ENCODE data around the gene IFT88. TPM values are rescaled to one million over a fixed set of nuclear protein-coding genes. Genes with fewer than 3 reads are reported as not detected.

The IFT88 gene
- total RNA-seq, 1 experiment from 2014 or later = 12.3 TPM

DNA sequence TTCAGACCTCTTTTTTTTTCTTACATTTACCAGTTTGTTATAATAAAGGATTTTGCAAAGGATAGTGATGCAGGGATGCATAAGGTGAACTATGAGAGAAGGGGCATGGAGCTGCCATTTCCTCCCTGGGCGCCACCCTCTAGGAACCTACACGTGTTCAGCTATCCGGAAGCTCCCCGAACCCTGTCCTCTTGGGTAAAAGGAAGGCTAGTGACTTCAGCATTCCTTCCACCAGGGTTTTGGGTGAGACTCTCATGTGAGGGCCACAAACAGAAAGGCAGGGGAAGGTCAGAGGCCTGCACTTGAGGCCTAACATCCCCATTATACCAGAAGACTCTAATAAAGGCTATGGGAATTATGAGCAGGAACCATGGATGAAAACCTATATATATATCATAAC lies 57.3 kb downstream of the IFT88 start:
- POLR2A ChIA-PET = no interaction called here
- Histone ChIP-seq H3K4me3 (ENCODE audit: low read depth in 2 of 2, low read length in 2 of 2) (no peak overlapping the region), H3K36me3 (ENCODE audit: control insufficient read depth, insufficient read depth, low read length) (no peaks in the 10 kb centered on the region; the same call in 1 of the 2 replicates), H3K27ac (ENCODE audit: low read length) (no peak overlapping the region), H3K27me3 (ENCODE audit: control insufficient read depth, insufficient read depth, low read length) (no peaks in the 10 kb centered on the region), H3K9me3 (ENCODE audit: control insufficient read depth, insufficient read depth, low read depth, low read length) (no peaks in the 10 kb centered on the region), H3K4me1 (ENCODE audit: control insufficient read depth, insufficient read depth, low read length) (no peaks in the 10 kb centered on the region)
- in situ Hi-C loops (cut with HindIII; ENCODE audit: low pct_unique_long_range_greater_than_20kb, low sequenced_read_pairs) = no loop called here
- DNase-seq (ENCODE audit: low read depth, low spot score) (no peak), ATAC-seq (no peak)
- BruUV-seq (replicated peaks) = no TSS peak
- TF ChIP-seq TCF7L2 (IDR thresholded peaks at IDR 0.05; ENCODE audit: low read depth, low read length) (no peak), REST (IDR thresholded peaks at IDR 0.05; ENCODE audit: insufficient read depth in 1 of 2, low read depth in 2 of 2, low read length in 1 of 2) (no peak), SIN3A (IDR thresholded peaks at IDR 0.05; ENCODE audit: borderline replicate concordance, insufficient read depth, low read depth, low read length) (no peak), POLR2AphosphoS5 (IDR thresholded peaks at IDR 0.05; ENCODE audit: low read depth, low read length) (no peak)
- TF ChIP-seq, protein P1, sequence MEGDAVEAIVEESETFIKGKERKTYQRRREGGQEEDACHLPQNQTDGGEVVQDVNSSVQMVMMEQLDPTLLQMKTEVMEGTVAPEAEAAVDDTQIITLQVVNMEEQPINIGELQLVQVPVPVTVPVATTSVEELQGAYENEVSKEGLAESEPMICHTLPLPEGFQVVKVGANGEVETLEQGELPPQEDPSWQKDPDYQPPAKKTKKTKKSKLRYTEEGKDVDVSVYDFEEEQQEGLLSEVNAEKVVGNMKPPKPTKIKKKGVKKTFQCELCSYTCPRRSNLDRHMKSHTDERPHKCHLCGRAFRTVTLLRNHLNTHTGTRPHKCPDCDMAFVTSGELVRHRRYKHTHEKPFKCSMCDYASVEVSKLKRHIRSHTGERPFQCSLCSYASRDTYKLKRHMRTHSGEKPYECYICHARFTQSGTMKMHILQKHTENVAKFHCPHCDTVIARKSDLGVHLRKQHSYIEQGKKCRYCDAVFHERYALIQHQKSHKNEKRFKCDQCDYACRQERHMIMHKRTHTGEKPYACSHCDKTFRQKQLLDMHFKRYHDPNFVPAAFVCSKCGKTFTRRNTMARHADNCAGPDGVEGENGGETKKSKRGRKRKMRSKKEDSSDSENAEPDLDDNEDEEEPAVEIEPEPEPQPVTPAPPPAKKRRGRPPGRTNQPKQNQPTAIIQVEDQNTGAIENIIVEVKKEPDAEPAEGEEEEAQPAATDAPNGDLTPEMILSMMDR (IDR thresholded peaks at IDR 0.05) = no peak
- CTCF ChIA-PET = no interaction called here
- intact Hi-C loops (cut with micrococcal nuclease; ENCODE audit: unreplicated experiment) = no loop called here

GRCh38 chr13:20633802-20634201 lies 66.8 kb downstream of the IFT88 start:
- CTCF ChIA-PET = no interaction called here
- DNase-seq (ENCODE audit: low read depth, low spot score) = no peak
- TF ChIP-seq, protein P1 (IDR thresholded peaks at IDR 0.05) = no peak
- TF ChIP-seq POLR2AphosphoS5 (IDR thresholded peaks at IDR 0.05; ENCODE audit: low read depth, low read length) = no peak
- no peak for TF ChIP-seq TCF7L2 (IDR thresholded peaks at IDR 0.05; ENCODE audit: low read depth, low read length)
- no peak for TF ChIP-seq SIN3A (IDR thresholded peaks at IDR 0.05; ENCODE audit: borderline replicate concordance, insufficient read depth, low read depth, low read length)
- no peak for TF ChIP-seq REST (IDR thresholded peaks at IDR 0.05; ENCODE audit: insufficient read depth in 1 of 2, low read depth in 2 of 2, low read length in 1 of 2)
- BruUV-seq (replicated peaks) = no TSS peak
- H3K27ac ChIP-seq (ENCODE audit: low read length) = no peak overlapping the region
- no peak overlapping the region for H3K4me3 ChIP-seq (ENCODE audit: low read depth in 2 of 2, low read length in 2 of 2)
- no peaks in the 10 kb centered on the region for H3K9me3 ChIP-seq (ENCODE audit: control insufficient read depth, insufficient read depth, low read depth, low read length)
- no peaks in the 10 kb centered on the region for H3K4me1 ChIP-seq (ENCODE audit: control insufficient read depth, insufficient read depth, low read length)
- POLR2A ChIA-PET = no interaction called here
- no peaks in the 10 kb centered on the region for H3K36me3 ChIP-seq (ENCODE audit: control insufficient read depth, insufficient read depth, low read length)
- ATAC-seq = no peak
- intact Hi-C loops (cut with micrococcal nuclease; ENCODE audit: unreplicated experiment) (no loop called here), in situ Hi-C loops (cut with HindIII; ENCODE audit: low pct_unique_long_range_greater_than_20kb, low sequenced_read_pairs) (no loop called here)
- H3K27me3 ChIP-seq (ENCODE audit: control insufficient read depth, insufficient read depth, low read length) = no peaks in the 10 kb centered on the region

Measured in Panc1 (cell line).